GM23248 (cell line): ENCODE data around the gene WWOX. TPM values are rescaled to one million over a fixed set of nuclear protein-coding genes. Genes with fewer than 3 reads are reported as not detected.
"Not testable (repeated sequence)": the region's sequence is repeated elsewhere in the genome, so short reads cannot be mapped to it uniquely, and the experiment has no call there.

Experiments
- DNase-seq: peaks from one replicate; pipeline ENCODE4 v3.0.0-alpha.2; 2015
- H2AFZ ChIP-seq: fragments of 200-600 bp; sonication (generic); 2 replicates; pipeline ENCODE4 v1.6.1; 2016; ENCODE audit warnings: antibody characterized with exemption
- H3F3A ChIP-seq: fragments of 200-600 bp; sonication (generic); 2 replicates; pipeline ENCODE4 v1.6.1; 2016; ENCODE audit warnings: mild to moderate bottlenecking, antibody characterized with exemption, mixed run types; ENCODE audit not compliant: insufficient read depth
- H3K27ac ChIP-seq: fragments of 200-600 bp; sonication (generic); 2 replicates; pipeline ENCODE4 v1.5.1; 2016; ENCODE audit warnings: mild to moderate bottlenecking
- H3K27me3 ChIP-seq: fragments of 200-600 bp; sonication (generic); replicated peaks from 2 replicates; pipeline ENCODE4 v1.6.1; 2016; ENCODE audit warnings: mild to moderate bottlenecking; ENCODE audit not compliant: insufficient read depth
- H3K36me3 ChIP-seq: fragments of 200-600 bp; sonication (generic); 2 replicates; pipeline ENCODE4 v1.6.1; 2016; ENCODE audit warnings: low read depth, mild to moderate bottlenecking
- H3K4me1 ChIP-seq: fragments of 200-600 bp; sonication (generic); 2 replicates; pipeline ENCODE4 v1.6.1; 2016; ENCODE audit warnings: mild to moderate bottlenecking; ENCODE audit not compliant: insufficient read depth
- H3K4me2 ChIP-seq: fragments of 200-600 bp; sonication (generic); one replicate; pipeline ENCODE4 v1.6.1; 2016; ENCODE audit warnings: mild to moderate bottlenecking; ENCODE audit not compliant: unreplicated experiment
- H3K4me3 ChIP-seq: fragments of 200-600 bp; sonication (generic); 2 replicates; pipeline ENCODE4 v1.5.1; 2016; ENCODE audit warnings: mild to moderate bottlenecking
- H3K79me2 ChIP-seq: fragments of 200-600 bp; sonication (generic); 2 replicates; pipeline ENCODE4 v1.6.1; 2016; ENCODE audit warnings: mild to moderate bottlenecking; ENCODE audit not compliant: insufficient read depth
- H3K9ac ChIP-seq: fragments of 200-600 bp; sonication (generic); 2 replicates; pipeline ENCODE4 v1.6.1; 2016; ENCODE audit warnings: mild to moderate bottlenecking
- H3K9me2 ChIP-seq: fragments of 200-600 bp; sonication (generic); 2 replicates; pipeline ENCODE4 v1.6.1; 2016; ENCODE audit warnings: mixed run types, mild to moderate bottlenecking, moderate library complexity; ENCODE audit not compliant: insufficient read depth
- H3K9me3 ChIP-seq: fragments of 200-600 bp; sonication (generic); one replicate; pipeline ENCODE4 v1.6.1; 2017; ENCODE audit warnings: low read depth
- H4K20me1 ChIP-seq: fragments of 200-600 bp; sonication (generic); 2 replicates; pipeline ENCODE4 v1.6.0; 2016; ENCODE audit not compliant: insufficient read depth
- EZH2 ChIP-seq: fragments of 200-600 bp; sonication (generic); IDR thresholded peaks from 2 replicates; pipeline ENCODE4 v1.6.1; 2018; ENCODE audit warnings: antibody characterized with exemption, mild to moderate bottlenecking; ENCODE audit not compliant: insufficient read depth, poor library complexity, severe bottlenecking
- EZH2phosphoT487 ChIP-seq: fragments of 200-600 bp; sonication (generic); IDR thresholded peaks from 2 replicates; pipeline ENCODE4 v1.6.1; 2018; ENCODE audit warnings: antibody characterized with exemption, moderate library complexity, mild to moderate bottlenecking, low read depth; ENCODE audit not compliant: insufficient read depth
- WGBS, 2 experiments: methylation state at CpG; one replicate each; pipeline ENCODE4 v1.1.6; 2015 to 2017; ENCODE audit warnings: low lambda C conversion rate in 2 of 2, low coverage in 1 of 2; ENCODE audit errors: missing lambda C conversion rate in 2 of 2; 5-methylcytosine and 5-hydroxymethylcytosine counted together
- in situ Hi-C: fragments of 300-500 bp; cut with MboI; formaldehyde crosslinking; loops from 2 replicates; pipeline ENCODE4 v1.15.0; 2020
- polyA plus RNA-seq: library from polyadenylated mRNA; unstranded; fragments of >200 nt; fragmentation: Nextera tagmentation; extraction: Ambion mirVana; gene quantifications from 2 replicates; pipeline ENCODE4 v1.2.1, GENCODE V29; 2016
- total RNA-seq: library from RNA; depleted of rRNA; stranded (reverse); fragments of >200 nt; shearing (Covaris generic); gene quantifications from 2 replicates; pipeline ENCODE4 v1.2.3, GENCODE V29; 2014

WWOX gene
- total and polyA plus RNA-seq, 2 experiments from 2014 or later, result 4.5 to 6.6 TPM

- Histone ChIP-seq H3K4me1 (peaks cover 12% of the 10 kb centered on the region), H2AFZ (no peak overlapping the region), H3K79me2 (no peaks in the 10 kb centered on the region), H3K9me3 (no peaks in the 10 kb centered on the region), H3F3A (peaks cover 14% of the 10 kb centered on the region), H4K20me1 (no peaks in the 10 kb centered on the region), H3K4me3 (no peak overlapping the region), H3K36me3 (no peaks in the 10 kb centered on the region), H3K27ac (no peak overlapping the region), H3K9ac (no peak overlapping the region), H3K9me2 (no peaks in the 10 kb centered on the region), H3K27me3 (no peaks in the 10 kb centered on the region), H3K4me2 (no peak overlapping the region)
- DNase-seq, result no peak
- in situ Hi-C loops, result no loop called here
- TF ChIP-seq EZH2 (no peak), EZH2phosphoT487 (no peak)
Observed at GRCh38 chr16:78689536-78689935, 590.1 kb downstream of the WWOX start.

GRCh38 chr16:78690510-78690909 is 591.1 kb downstream of the WWOX start:
- H3K4me1 ChIP-seq, result peaks cover 2% of the 10 kb centered on the region; the same call in 1 of the 2 replicates
- H3K27ac ChIP-seq, result no peak overlapping the region
- H3K4me2 ChIP-seq, result no peak overlapping the region
- H3K9me2 ChIP-seq, result no peaks in the 10 kb centered on the region
- TF ChIP-seq EZH2 (no peak), EZH2phosphoT487 (no peak)
- H3F3A ChIP-seq, result peaks cover 5% of the 10 kb centered on the region
- in situ Hi-C loops, result no loop called here
- no peak overlapping the region for H2AFZ ChIP-seq
- H3K36me3 ChIP-seq, result no peaks in the 10 kb centered on the region
- no peaks in the 10 kb centered on the region for H4K20me1 ChIP-seq
- H3K4me3 ChIP-seq, result no peak overlapping the region
- no peak for DNase-seq
- H3K9me3 ChIP-seq, result no peaks in the 10 kb centered on the region
- WGBS, 2 experiments, result 69 to 81% methylated on average over 4 of the region's 4 CpGs
- no peak overlapping the region for H3K9ac ChIP-seq
- H3K79me2 ChIP-seq, result no peaks in the 10 kb centered on the region
- H3K27me3 ChIP-seq, result no peaks in the 10 kb centered on the region

DNA sequence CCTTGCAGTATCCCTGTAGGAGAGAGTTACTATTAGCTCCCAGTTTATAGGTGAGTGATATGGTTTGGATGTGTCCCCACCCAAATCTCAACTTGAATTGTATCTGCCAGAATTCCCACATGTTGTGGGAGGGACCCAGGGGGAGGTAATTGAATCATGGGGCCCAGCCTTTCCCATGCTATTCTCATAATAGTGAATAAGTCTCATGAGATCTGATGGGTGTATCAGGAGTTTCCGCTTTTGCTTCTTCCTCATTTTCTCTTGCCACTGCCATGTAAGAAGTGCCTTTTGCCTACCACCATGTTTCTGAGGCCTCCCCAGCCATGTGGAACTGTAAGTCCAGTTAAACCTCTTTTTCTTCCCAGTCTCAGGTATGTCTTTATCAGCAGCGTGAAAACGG is 592.3 kb downstream of the WWOX start:
- in situ Hi-C loops, H3K79me2 ChIP-seq, H2AFZ ChIP-seq, H3K9ac ChIP-seq, H3F3A ChIP-seq, H3K27ac ChIP-seq, H3K36me3 ChIP-seq, H3K4me3 ChIP-seq, H3K27me3 ChIP-seq, H4K20me1 ChIP-seq, H3K4me2 ChIP-seq, H3K9me2 ChIP-seq, H3K4me1 ChIP-seq, DNase-seq, H3K9me3 ChIP-seq: not testable (repeated sequence)
- 60 to 62% methylated on average over 3 of the region's 3 CpGs for WGBS, 2 experiments

- H3K36me3 ChIP-seq, result no peaks in the 10 kb centered on the region
- TF ChIP-seq EZH2 (no peak), EZH2phosphoT487 (no peak)
- no peak overlapping the region for H2AFZ ChIP-seq
- DNase-seq, result no peak
- no peaks in the 10 kb centered on the region for H3F3A ChIP-seq
- H3K4me3 ChIP-seq, result no peak overlapping the region
- no peak overlapping the region for H3K4me2 ChIP-seq
- H3K9me3 ChIP-seq, result no peaks in the 10 kb centered on the region
- H4K20me1 ChIP-seq, result no peaks in the 10 kb centered on the region
- no peaks in the 10 kb centered on the region for H3K9me2 ChIP-seq
- H3K27me3 ChIP-seq, result no peaks in the 10 kb centered on the region
- H3K9ac ChIP-seq, result no peak overlapping the region
- in situ Hi-C loops, result no loop called here
- no peaks in the 10 kb centered on the region for H3K4me1 ChIP-seq
- 62 to 72% methylated on average over 5 of the region's 5 CpGs for WGBS, 2 experiments
- H3K79me2 ChIP-seq, result no peaks in the 10 kb centered on the region
- H3K27ac ChIP-seq, result no peak overlapping the region
Observed at GRCh38 chr16:78693496-78693895, 594.0 kb downstream of the WWOX start.

- no peak overlapping the region for H3K27ac ChIP-seq
- H3K36me3 ChIP-seq, result no peaks in the 10 kb centered on the region
- H3K9ac ChIP-seq, result no peak overlapping the region
- no peaks in the 10 kb centered on the region for H4K20me1 ChIP-seq
- TF ChIP-seq EZH2 (no peak), EZH2phosphoT487 (no peak)
- H3K4me1 ChIP-seq, result no peaks in the 10 kb centered on the region
- no peak for DNase-seq
- H2AFZ ChIP-seq, result no peak overlapping the region
- H3K4me2 ChIP-seq, result no peak overlapping the region
- no peaks in the 10 kb centered on the region for H3K9me3 ChIP-seq
- in situ Hi-C loops, result no loop called here
- H3K27me3 ChIP-seq, result no peaks in the 10 kb centered on the region
- no peaks in the 10 kb centered on the region for H3K9me2 ChIP-seq
- H3K4me3 ChIP-seq, result no peak overlapping the region
- no peaks in the 10 kb centered on the region for H3F3A ChIP-seq
- no peaks in the 10 kb centered on the region for H3K79me2 ChIP-seq
- 81 to 88% methylated on average over 3 of the region's 3 CpGs for WGBS, 2 experiments
Observed at GRCh38 chr16:78694414-78694813, 595.0 kb downstream of the WWOX start.
